Endothelial cell (in vitro differentiated cells): ENCODE results near the gene CBLB. TPM values are rescaled to one million over a fixed set of nuclear protein-coding genes. Genes with fewer than 3 reads are reported as not detected.

Experiments
- DNase-seq: peaks from one replicate; pipeline ENCODE4 v3.0.0; 2021; ENCODE audit warnings: low spot score
- H3K27ac Mint-ChIP-seq: one replicate; pipeline ENCODE4 v1.8.0; 2021; ENCODE audit warnings: mixed read lengths, inconsistent platforms; ENCODE audit not compliant: unreplicated experiment
- H3K27me3 Mint-ChIP-seq: one replicate; pipeline ENCODE4 v1.8.0; 2021; ENCODE audit warnings: mild to moderate bottlenecking, moderate library complexity, mixed read lengths, inconsistent platforms; ENCODE audit not compliant: unreplicated experiment
- H3K36me3 Mint-ChIP-seq: one replicate; pipeline ENCODE4 v1.8.0; 2021; ENCODE audit warnings: mild to moderate bottlenecking, low read depth, mixed read lengths, inconsistent platforms; ENCODE audit not compliant: unreplicated experiment
- H3K4me1 Mint-ChIP-seq: one replicate; pipeline ENCODE4 v1.8.0; 2021; ENCODE audit warnings: mild to moderate bottlenecking, mixed read lengths, inconsistent platforms; ENCODE audit not compliant: unreplicated experiment
- H3K4me3 Mint-ChIP-seq: one replicate; pipeline ENCODE4 v1.8.0; 2021; ENCODE audit warnings: mild to moderate bottlenecking, mixed read lengths, inconsistent platforms; ENCODE audit not compliant: unreplicated experiment
- H3K9me3 Mint-ChIP-seq: one replicate; pipeline ENCODE4 v1.8.0; 2021; ENCODE audit warnings: mixed read lengths, inconsistent platforms; ENCODE audit not compliant: unreplicated experiment
- CTCF ChIP-seq: fragments of 200-600 bp; sonication (generic); IDR thresholded peaks from one replicate; pipeline ENCODE4 v1.5.0; 2021; ENCODE audit warnings: antibody characterized with exemption; ENCODE audit not compliant: unreplicated experiment
- total RNA-seq: library from RNA; stranded (reverse); fragmentation: NEBNext Ultra II Directional; extraction: Animal tissue kit (Norgen Biotek cat#: 25700); gene quantifications from one replicate; pipeline ENCODE4 v1.2.1, GENCODE V29; 2021; ENCODE audit not compliant: unreplicated experiment

CBLB gene
- total RNA-seq, 1 donor from 2014 or later, result 62.0 TPM

GRCh38 chr3:105767776-105768175 lies 101.0 kb downstream of the CBLB start:
- peaks cover 28% of the 10 kb centered on the region for H3K36me3 Mint-ChIP-seq
- no peak overlapping the region for H3K27ac Mint-ChIP-seq
- no peak for TF ChIP-seq CTCF
- H3K9me3 Mint-ChIP-seq, result no peaks in the 10 kb centered on the region
- H3K27me3 Mint-ChIP-seq, result no peaks in the 10 kb centered on the region
- DNase-seq, result no peak
- no peak overlapping the region for H3K4me3 Mint-ChIP-seq
- no peaks in the 10 kb centered on the region for H3K4me1 Mint-ChIP-seq

DNA sequence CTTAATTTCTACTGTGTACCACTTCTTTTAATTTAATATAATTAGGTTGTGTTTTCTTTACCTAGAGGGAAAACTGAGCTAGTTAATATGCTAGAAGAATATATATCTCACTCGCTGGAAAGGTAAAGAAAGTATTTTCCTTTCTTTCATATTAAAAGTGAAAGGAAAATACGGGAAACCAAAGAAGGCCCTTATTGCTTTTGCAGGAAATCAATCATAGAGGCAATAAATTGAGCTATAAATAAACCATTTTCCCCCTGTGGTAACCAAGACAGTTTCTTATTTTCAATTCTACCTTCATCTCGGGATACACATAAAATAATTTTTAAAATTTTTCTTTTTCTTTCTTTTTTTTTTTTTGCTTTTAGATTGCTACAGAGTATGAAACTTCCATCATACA lies 101.6 kb downstream of the CBLB start:
- Mint-ChIP-seq H3K36me3 (peaks cover 31% of the 10 kb centered on the region), H3K4me1 (no peaks in the 10 kb centered on the region)

DNA sequence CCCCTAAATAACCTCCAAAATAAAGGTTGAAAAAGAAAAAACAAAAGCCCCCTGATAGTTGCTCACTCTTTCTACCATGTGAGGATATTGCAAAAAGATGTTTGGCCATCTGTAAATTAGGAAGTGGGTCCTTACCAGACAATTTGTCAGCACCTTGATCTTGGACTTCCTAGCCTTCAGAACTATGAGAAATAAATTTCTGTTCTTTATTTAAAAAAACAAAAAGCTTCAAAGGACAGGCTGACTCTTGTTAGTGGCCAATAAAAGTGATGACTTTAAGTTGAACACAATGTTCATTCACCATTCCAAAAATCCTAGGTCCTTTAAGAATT lies 103.5 kb downstream of the CBLB start:
- Mint-ChIP-seq H3K4me1 (no peaks in the 10 kb centered on the region), H3K4me3 (no peak overlapping the region), H3K27ac (no peak overlapping the region), H3K9me3 (peaks cover 4% of the 10 kb centered on the region), H3K27me3 (peaks cover 4% of the 10 kb centered on the region), H3K36me3 (peaks cover 41% of the 10 kb centered on the region)
- no peak for TF ChIP-seq CTCF
- DNase-seq, result no peak

More for the DNA sequence above, 101.6 kb downstream of the CBLB start:
- no peaks in the 10 kb centered on the region for H3K27me3 Mint-ChIP-seq
- no peak for TF ChIP-seq CTCF
- no peak for DNase-seq
- H3K27ac Mint-ChIP-seq, result no peak overlapping the region
- H3K9me3 Mint-ChIP-seq, result no peaks in the 10 kb centered on the region
- no peak overlapping the region for H3K4me3 Mint-ChIP-seq

- Mint-ChIP-seq H3K27me3 (peaks cover 4% of the 10 kb centered on the region), H3K9me3 (peaks cover 4% of the 10 kb centered on the region), H3K4me3 (no peak overlapping the region), H3K4me1 (no peaks in the 10 kb centered on the region), H3K36me3 (peaks cover 43% of the 10 kb centered on the region), H3K27ac (no peak overlapping the region)
- DNase-seq, result no peak
- TF ChIP-seq CTCF, result no peak
These were observed 104.2 kb downstream of the CBLB start for GRCh38 chr3:105764378-105765307.

- TF ChIP-seq CTCF, result no peak
- Mint-ChIP-seq H3K27ac (no peak overlapping the region), H3K9me3 (peaks cover 4% of the 10 kb centered on the region), H3K36me3 (peaks cover 48% of the 10 kb centered on the region), H3K27me3 (peaks cover 4% of the 10 kb centered on the region), H3K4me3 (no peak overlapping the region), H3K4me1 (no peaks in the 10 kb centered on the region)
- no peak for DNase-seq
These were observed 105.2 kb downstream of the CBLB start for GRCh38 chr3:105763659-105764036.
